ENCODE data around the gene PCSK5.

Gene PCSK5

DNA sequence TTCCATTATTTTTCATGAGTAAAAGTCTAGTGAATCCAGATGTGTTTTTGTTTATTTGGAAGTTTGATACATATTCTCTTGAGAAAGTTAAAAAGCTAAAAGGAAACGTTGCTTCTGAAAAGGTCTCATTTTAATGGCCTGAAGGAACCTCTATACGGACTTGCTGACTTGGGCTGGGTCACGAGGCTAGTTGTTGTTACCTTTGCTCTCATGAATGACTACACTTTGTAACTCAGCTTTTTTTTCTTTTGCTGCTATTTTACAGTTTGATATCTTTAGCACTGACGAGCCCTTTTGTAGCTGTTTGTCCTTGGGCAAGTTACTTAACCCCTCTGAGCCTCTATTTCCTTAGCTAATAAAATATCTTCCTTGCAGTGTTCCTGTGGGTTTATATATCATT, 211.5 kb downstream of the PCSK5 start:
- no peaks in the 10 kb centered on the region for H3K9me3 ChIP-seq (ENCODE audit: insufficient read depth, low read length)
- no peaks in the 10 kb centered on the region for H3K4me1 ChIP-seq (ENCODE audit: insufficient read depth, insufficient read length)
- no peak for TF ChIP-seq YY1 (IDR thresholded peaks at IDR 0.05; ENCODE audit: insufficient read depth, insufficient read length)
- TF ChIP-seq ZNF274 (IDR thresholded peaks at IDR 0.05; ENCODE audit: low read depth, low read length), result no peak
- no peak for TF ChIP-seq SUZ12 (IDR thresholded peaks at IDR 0.05; ENCODE audit: extremely low read depth, insufficient read depth, insufficient read length)
- H3K36me3 ChIP-seq (ENCODE audit: insufficient read depth, insufficient read length, low read length), result peaks cover 6% of the 10 kb centered on the region
- no peak overlapping the region for H3K9ac ChIP-seq (ENCODE audit: insufficient read length, low read depth)
- no peaks in the 10 kb centered on the region for H3K27me3 ChIP-seq (ENCODE audit: insufficient read depth, insufficient read length)
- no peak for DNase-seq (ENCODE audit: low read depth, low spot score)
- no peak overlapping the region for H3K4me3 ChIP-seq (ENCODE audit: insufficient read length, low read depth)

DNA sequence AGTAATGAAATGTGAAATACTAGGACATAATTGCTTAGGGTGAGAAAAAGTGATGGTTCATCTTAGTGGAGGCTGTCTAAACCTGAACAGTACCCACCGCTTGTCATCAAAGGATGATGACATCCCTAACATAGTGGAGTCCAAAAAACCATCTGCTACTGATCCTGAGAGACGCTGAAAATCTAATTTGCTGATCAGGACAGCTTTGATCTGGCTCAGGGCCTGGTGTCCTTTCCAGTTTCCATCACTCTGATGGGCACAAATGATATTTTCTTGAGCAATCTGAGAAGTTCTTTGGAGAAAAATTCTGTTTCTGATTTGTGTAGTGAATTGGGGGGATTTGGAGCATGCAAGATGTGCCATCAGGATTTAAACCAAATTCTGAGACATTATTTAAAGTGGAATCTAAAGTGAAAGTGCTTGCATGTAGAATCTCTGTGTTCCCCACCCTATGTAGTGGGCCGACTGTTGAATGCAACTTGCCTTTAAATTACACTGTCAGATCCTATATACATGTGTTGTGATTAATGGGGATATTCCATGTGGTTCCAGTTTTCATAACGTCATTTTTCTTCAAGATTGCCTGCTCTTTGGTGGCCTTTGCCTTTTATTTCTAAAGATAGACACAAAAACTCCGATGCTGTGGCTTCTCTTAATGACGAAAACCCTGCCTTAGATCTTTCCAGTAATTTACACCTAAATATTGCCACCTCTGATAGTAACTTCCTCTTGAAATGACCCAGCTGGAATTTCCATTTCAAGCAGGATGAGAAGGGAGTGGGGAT, 213.2 kb downstream of the PCSK5 start:
- no peak for DNase-seq (ENCODE audit: low read depth, low spot score)
- H3K9ac ChIP-seq (ENCODE audit: insufficient read length, low read depth), result no peak overlapping the region
- H3K36me3 ChIP-seq (ENCODE audit: insufficient read depth, insufficient read length, low read length), result peaks cover 6% of the 10 kb centered on the region
- TF ChIP-seq ZNF274 (IDR thresholded peaks at IDR 0.05; ENCODE audit: low read depth, low read length), result no peak
- no peak for TF ChIP-seq YY1 (IDR thresholded peaks at IDR 0.05; ENCODE audit: insufficient read depth, insufficient read length)
- TF ChIP-seq SUZ12 (IDR thresholded peaks at IDR 0.05; ENCODE audit: extremely low read depth, insufficient read depth, insufficient read length), result no peak
- H3K4me3 ChIP-seq (ENCODE audit: insufficient read length, low read depth), result no peak overlapping the region
- H3K4me1 ChIP-seq (ENCODE audit: insufficient read depth, insufficient read length), result no peaks in the 10 kb centered on the region
- no peaks in the 10 kb centered on the region for H3K9me3 ChIP-seq (ENCODE audit: insufficient read depth, low read length)
- H3K27me3 ChIP-seq (ENCODE audit: insufficient read depth, insufficient read length), result no peaks in the 10 kb centered on the region

DNA sequence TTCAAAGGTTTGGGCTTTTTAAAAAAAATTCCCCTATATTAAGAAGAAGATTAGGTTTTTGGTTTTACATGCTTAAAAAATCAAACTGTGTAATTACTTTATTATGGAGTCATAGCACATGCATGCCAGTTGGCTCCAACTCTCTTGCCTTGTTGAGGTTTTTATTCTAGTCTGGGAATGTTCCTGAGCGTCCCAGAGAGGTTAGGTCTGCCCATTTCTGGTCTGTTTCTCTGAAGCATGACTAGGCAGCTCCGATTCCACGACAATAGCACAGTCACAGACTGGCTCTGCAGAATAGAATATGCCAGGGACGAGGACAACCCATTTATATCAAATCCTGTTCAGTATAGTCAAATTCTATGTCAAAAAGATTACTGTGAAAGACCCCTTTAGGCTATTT, 217.0 kb downstream of the PCSK5 start:
- TF ChIP-seq ZNF274 (IDR thresholded peaks at IDR 0.05; ENCODE audit: low read depth, low read length) (no peak), SUZ12 (IDR thresholded peaks at IDR 0.05; ENCODE audit: extremely low read depth, insufficient read depth, insufficient read length) (no peak), YY1 (IDR thresholded peaks at IDR 0.05; ENCODE audit: insufficient read depth, insufficient read length) (no peak)
- DNase-seq (ENCODE audit: low read depth, low spot score), result no peak
- H3K27me3 ChIP-seq (ENCODE audit: insufficient read depth, insufficient read length), result no peaks in the 10 kb centered on the region
- H3K4me1 ChIP-seq (ENCODE audit: insufficient read depth, insufficient read length), result no peaks in the 10 kb centered on the region
- H3K9ac ChIP-seq (ENCODE audit: insufficient read length, low read depth), result no peak overlapping the region
- no peak overlapping the region for H3K4me3 ChIP-seq (ENCODE audit: insufficient read length, low read depth)
- no peaks in the 10 kb centered on the region for H3K9me3 ChIP-seq (ENCODE audit: insufficient read depth, low read length)
- H3K36me3 ChIP-seq (ENCODE audit: insufficient read depth, insufficient read length, low read length), result peaks cover 6% of the 10 kb centered on the region

DNA sequence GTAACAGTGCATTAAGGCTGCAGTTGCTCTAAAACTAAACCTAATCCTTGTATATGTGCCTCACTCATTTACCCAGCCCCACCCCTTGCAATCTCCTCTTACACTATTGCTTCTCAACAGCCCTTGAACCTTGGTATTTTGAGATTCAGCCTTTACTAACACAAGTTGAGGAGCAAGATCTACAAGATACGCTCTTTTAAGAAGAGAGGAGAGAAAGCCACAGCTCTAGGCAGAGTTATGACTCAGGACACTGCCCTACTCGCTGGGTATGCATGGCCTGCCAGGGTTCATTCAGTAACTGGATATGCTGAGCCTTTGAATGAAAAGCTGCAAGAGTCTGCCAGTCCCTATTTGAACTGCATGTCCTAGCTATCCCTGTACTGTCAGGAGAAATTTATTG, 219.5 kb downstream of the PCSK5 start:
- Histone ChIP-seq H3K9me3 (ENCODE audit: insufficient read depth, low read length) (no peaks in the 10 kb centered on the region), H3K4me1 (ENCODE audit: insufficient read depth, insufficient read length) (no peaks in the 10 kb centered on the region), H3K9ac (ENCODE audit: insufficient read length, low read depth) (no peak overlapping the region), H3K36me3 (ENCODE audit: insufficient read depth, insufficient read length, low read length) (peaks cover 6% of the 10 kb centered on the region), H3K4me3 (ENCODE audit: insufficient read length, low read depth) (no peak overlapping the region), H3K27me3 (ENCODE audit: insufficient read depth, insufficient read length) (no peaks in the 10 kb centered on the region)
- no peak for DNase-seq (ENCODE audit: low read depth, low spot score)
- no peak for TF ChIP-seq SUZ12 (IDR thresholded peaks at IDR 0.05; ENCODE audit: extremely low read depth, insufficient read depth, insufficient read length)
- no peak for TF ChIP-seq ZNF274 (IDR thresholded peaks at IDR 0.05; ENCODE audit: low read depth, low read length)
- TF ChIP-seq YY1 (IDR thresholded peaks at IDR 0.05; ENCODE audit: insufficient read depth, insufficient read length), result no peak

DNA sequence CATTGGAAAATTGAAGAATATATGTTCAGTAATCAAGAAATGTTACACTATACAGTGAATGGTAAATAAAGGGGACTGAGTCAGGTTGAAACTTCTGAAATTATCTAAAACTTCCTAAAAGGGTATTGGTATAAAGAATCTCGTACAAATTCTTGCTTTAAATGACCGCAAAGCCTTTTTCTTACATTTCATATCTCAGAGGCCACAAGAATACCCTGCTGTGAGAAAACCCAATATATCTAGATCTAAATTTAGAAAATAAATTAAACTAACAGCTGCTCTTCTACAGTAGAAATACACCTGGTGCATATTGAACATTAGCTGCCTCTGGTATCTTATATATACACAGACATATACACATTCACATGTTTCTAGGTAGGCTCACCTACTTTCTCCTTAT, 221.7 kb downstream of the PCSK5 start:
- no peaks in the 10 kb centered on the region for H3K27me3 ChIP-seq (ENCODE audit: insufficient read depth, insufficient read length)
- peaks cover 5% of the 10 kb centered on the region for H3K36me3 ChIP-seq (ENCODE audit: insufficient read depth, insufficient read length, low read length)
- no peak overlapping the region for H3K4me3 ChIP-seq (ENCODE audit: insufficient read length, low read depth)
- H3K4me1 ChIP-seq (ENCODE audit: insufficient read depth, insufficient read length), result no peaks in the 10 kb centered on the region
- TF ChIP-seq SUZ12 (IDR thresholded peaks at IDR 0.05; ENCODE audit: extremely low read depth, insufficient read depth, insufficient read length), result no peak
- TF ChIP-seq YY1 (IDR thresholded peaks at IDR 0.05; ENCODE audit: insufficient read depth, insufficient read length), result no peak
- TF ChIP-seq ZNF274 (IDR thresholded peaks at IDR 0.05; ENCODE audit: low read depth, low read length), result no peak
- no peaks in the 10 kb centered on the region for H3K9me3 ChIP-seq (ENCODE audit: insufficient read depth, low read length)
- no peak for DNase-seq (ENCODE audit: low read depth, low spot score)
- H3K9ac ChIP-seq (ENCODE audit: insufficient read length, low read depth), result no peak overlapping the region

DNA sequence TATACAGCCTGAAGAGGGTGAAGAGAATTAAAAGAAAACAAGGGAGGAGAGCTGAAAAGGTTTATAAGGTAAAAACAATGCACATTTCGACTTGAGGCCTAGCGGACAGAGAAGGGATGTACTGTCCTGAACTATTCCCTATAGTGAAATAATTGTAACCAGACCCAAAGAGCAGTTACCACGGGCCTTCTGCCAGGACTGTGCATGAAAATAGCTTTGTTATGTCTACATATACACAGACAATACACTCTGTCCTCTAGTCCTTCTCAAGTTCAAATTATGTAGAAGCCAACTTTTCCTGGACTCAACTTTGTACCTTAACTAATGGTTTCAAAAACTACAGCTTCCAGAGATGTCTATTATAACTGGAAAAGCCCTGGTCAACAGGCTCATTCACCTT, 223.7 kb downstream of the PCSK5 start:
- no peak for DNase-seq (ENCODE audit: low read depth, low spot score)
- Histone ChIP-seq H3K36me3 (ENCODE audit: insufficient read depth, insufficient read length, low read length) (no peaks in the 10 kb centered on the region), H3K9ac (ENCODE audit: insufficient read length, low read depth) (no peak overlapping the region), H3K4me1 (ENCODE audit: insufficient read depth, insufficient read length) (no peaks in the 10 kb centered on the region), H3K9me3 (ENCODE audit: insufficient read depth, low read length) (no peaks in the 10 kb centered on the region), H3K27me3 (ENCODE audit: insufficient read depth, insufficient read length) (no peaks in the 10 kb centered on the region), H3K4me3 (ENCODE audit: insufficient read length, low read depth) (no peak overlapping the region)
- TF ChIP-seq YY1 (IDR thresholded peaks at IDR 0.05; ENCODE audit: insufficient read depth, insufficient read length) (no peak), SUZ12 (IDR thresholded peaks at IDR 0.05; ENCODE audit: extremely low read depth, insufficient read depth, insufficient read length) (no peak), ZNF274 (IDR thresholded peaks at IDR 0.05; ENCODE audit: low read depth, low read length) (no peak)

DNA sequence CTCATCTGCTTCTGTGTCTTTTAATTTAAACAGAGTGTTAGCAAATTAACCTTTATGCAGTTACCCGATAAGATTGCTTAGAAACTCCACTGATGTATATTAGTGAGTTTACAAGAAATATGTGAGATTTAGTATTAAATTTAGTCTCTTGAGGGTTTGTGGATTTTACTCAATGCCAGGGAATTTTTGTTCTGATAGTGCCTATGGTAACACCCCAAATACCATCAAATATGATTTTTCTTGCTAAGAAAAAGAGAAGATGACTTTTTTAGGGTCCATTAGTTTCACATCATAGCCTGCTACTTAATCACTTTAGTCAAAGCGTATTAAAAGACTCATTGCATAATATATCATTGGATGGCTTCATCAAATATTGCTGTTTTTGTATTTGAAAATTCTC, 224.9 kb downstream of the PCSK5 start:
- TF ChIP-seq YY1 (IDR thresholded peaks at IDR 0.05; ENCODE audit: insufficient read depth, insufficient read length) (no peak), SUZ12 (IDR thresholded peaks at IDR 0.05; ENCODE audit: extremely low read depth, insufficient read depth, insufficient read length) (no peak), ZNF274 (IDR thresholded peaks at IDR 0.05; ENCODE audit: low read depth, low read length) (no peak)
- Histone ChIP-seq H3K9me3 (ENCODE audit: insufficient read depth, low read length) (no peaks in the 10 kb centered on the region), H3K9ac (ENCODE audit: insufficient read length, low read depth) (no peak overlapping the region), H3K36me3 (ENCODE audit: insufficient read depth, insufficient read length, low read length) (no peaks in the 10 kb centered on the region), H3K4me1 (ENCODE audit: insufficient read depth, insufficient read length) (no peaks in the 10 kb centered on the region), H3K4me3 (ENCODE audit: insufficient read length, low read depth) (no peak overlapping the region), H3K27me3 (ENCODE audit: insufficient read depth, insufficient read length) (no peaks in the 10 kb centered on the region)
- no peak for DNase-seq (ENCODE audit: low read depth, low spot score)
